Astrocyte (in vitro differentiated cells and primary cell): ENCODE results near the gene RYR2. TPM values are rescaled to one million over a fixed set of nuclear protein-coding genes. Genes with fewer than 3 reads are reported as not detected.
"Not testable (repeated sequence)": the region's sequence is repeated elsewhere in the genome, so short reads cannot be mapped to it uniquely, and the experiment has no call there.

ENCODE experiments used
- DNase-seq: peaks from one replicate; pipeline ENCODE4 v3.0.0-alpha.2; 2010; ENCODE audit warnings: low read depth
- FAIRE-seq: peaks from 2 replicates; lab custom pipeline; 2011; peaks lifted over from hg19 to GRCh38; lab: Jason Lieb, UNC
- H2AFZ ChIP-seq: 2 replicates; pipeline ENCODE4 v1.6.0; 2012; ENCODE audit warnings: low read depth, low read length, inconsistent platforms
- H3K27ac ChIP-seq: 2 replicates; pipeline ENCODE4 v1.5.1; 2011; ENCODE audit warnings: low read depth, low read length, inconsistent platforms
- H3K27me3 ChIP-seq: 2 replicates; pipeline ENCODE4 v1.6.0; 2011; ENCODE audit warnings: low read length, inconsistent platforms; ENCODE audit not compliant: insufficient read depth
- H3K36me3 ChIP-seq: 2 replicates; pipeline ENCODE4 v1.5.1; 2011; ENCODE audit warnings: low read length, inconsistent platforms; ENCODE audit not compliant: insufficient read depth
- H3K4me1 ChIP-seq: 2 replicates; pipeline ENCODE4 v1.5.1; 2011; ENCODE audit warnings: low read length, inconsistent platforms; ENCODE audit not compliant: insufficient read depth
- H3K4me2 ChIP-seq: 2 replicates; pipeline ENCODE4 v1.6.0; 2012; ENCODE audit warnings: low read length, inconsistent platforms
- H3K4me3 ChIP-seq: 2 replicates; pipeline ENCODE4 v1.5.1; 2011; ENCODE audit warnings: low read depth, mild to moderate bottlenecking, low read length, inconsistent platforms; ENCODE audit not compliant: insufficient read depth
- H3K79me2 ChIP-seq: 2 replicates; pipeline ENCODE4 v1.6.0; 2012; ENCODE audit warnings: mild to moderate bottlenecking, low read length, inconsistent platforms; ENCODE audit not compliant: insufficient read depth
- H3K9ac ChIP-seq: 2 replicates; pipeline ENCODE4 v1.6.0; 2012; ENCODE audit warnings: mild to moderate bottlenecking, low read length, inconsistent platforms
- H3K9me3 ChIP-seq: 2 replicates; pipeline ENCODE4 v1.5.1; 2012; ENCODE audit warnings: low read depth, mild to moderate bottlenecking, low read length, inconsistent platforms; ENCODE audit not compliant: insufficient read depth
- H4K20me1 ChIP-seq: 2 replicates; pipeline ENCODE4 v1.6.0; 2012; ENCODE audit warnings: low read length, inconsistent platforms; ENCODE audit not compliant: insufficient read depth
- H3K27ac Mint-ChIP-seq: one replicate; pipeline ENCODE4 v1.8.0; 2021; ENCODE audit warnings: mild to moderate bottlenecking, mixed read lengths; ENCODE audit not compliant: unreplicated experiment
- H3K27me3 Mint-ChIP-seq: one replicate; pipeline ENCODE4 v1.8.0; 2021; ENCODE audit warnings: low read depth, mixed read lengths; ENCODE audit not compliant: unreplicated experiment
- H3K36me3 Mint-ChIP-seq: one replicate; pipeline ENCODE4 v1.8.0; 2021; ENCODE audit warnings: low read depth, mixed read lengths; ENCODE audit not compliant: unreplicated experiment
- H3K4me1 Mint-ChIP-seq: one replicate; pipeline ENCODE4 v1.8.0; 2021; ENCODE audit warnings: low read depth, mixed read lengths; ENCODE audit not compliant: unreplicated experiment
- H3K4me3 Mint-ChIP-seq: one replicate; pipeline ENCODE4 v1.8.0; 2021; ENCODE audit warnings: mild to moderate bottlenecking, moderate library complexity, mixed read lengths; ENCODE audit not compliant: unreplicated experiment
- H3K9me3 Mint-ChIP-seq: one replicate; pipeline ENCODE4 v1.8.0; 2021; ENCODE audit warnings: mild to moderate bottlenecking, mixed read lengths; ENCODE audit not compliant: unreplicated experiment
- CTCF ChIP-seq: IDR thresholded peaks from 2 replicates; pipeline ENCODE4 v1.5.1; 2011; ENCODE audit warnings: low read depth, mild to moderate bottlenecking, inconsistent platforms, low read length, moderate library complexity; ENCODE audit not compliant: insufficient read depth
- EZH2 ChIP-seq: IDR thresholded peaks from 2 replicates; pipeline ENCODE4 v1.6.1; 2012; ENCODE audit warnings: mild to moderate bottlenecking, low read length, inconsistent platforms; ENCODE audit not compliant: insufficient read depth
- total RNA-seq: library from RNA; stranded (reverse); gene quantifications from 2 replicates; pipeline ENCODE4 v1.2.1, GENCODE V29; 2021

The RYR2 gene
- total RNA-seq, 1 donor from 2014 or later = 0.30 TPM

- FAIRE-seq (no peak), DNase-seq (no peak)
- H3K36me3 ChIP-seq = no peaks in the 10 kb centered on the region
- no peaks in the 10 kb centered on the region for H3K27me3 ChIP-seq
- H3K4me3 ChIP-seq = no peak overlapping the region
- no peak overlapping the region for H3K27ac Mint-ChIP-seq
- no peak overlapping the region for H3K4me3 Mint-ChIP-seq
- H3K4me2 ChIP-seq = no peak overlapping the region
- H3K36me3 Mint-ChIP-seq = no peaks in the 10 kb centered on the region
- no peak overlapping the region for H3K9ac ChIP-seq
- H3K9me3 Mint-ChIP-seq = peaks cover 2% of the 10 kb centered on the region
- H3K9me3 ChIP-seq = no peaks in the 10 kb centered on the region
- no peaks in the 10 kb centered on the region for H3K4me1 ChIP-seq
- no peaks in the 10 kb centered on the region for H3K27me3 Mint-ChIP-seq
- H3K27ac ChIP-seq = no peak overlapping the region
- no peaks in the 10 kb centered on the region for H4K20me1 ChIP-seq
- TF ChIP-seq EZH2 (no peak), CTCF (peak; percentile 40)
- H3K4me1 Mint-ChIP-seq = peaks cover 24% of the 10 kb centered on the region
- no peak overlapping the region for H2AFZ ChIP-seq
- H3K79me2 ChIP-seq = no peaks in the 10 kb centered on the region
Measured at GRCh38 chr1:237814319-237814924, 772.4 kb downstream of the RYR2 start.

- DNase-seq (peak; percentile 64), FAIRE-seq (no peak)
- no peaks in the 10 kb centered on the region for H3K9me3 ChIP-seq
- no peak overlapping the region for H2AFZ ChIP-seq
- H3K4me1 Mint-ChIP-seq = peaks cover 24% of the 10 kb centered on the region
- TF ChIP-seq EZH2 = no peak
- TF ChIP-seq CTCF = no peak
- H3K4me3 Mint-ChIP-seq = no peak overlapping the region
- H3K27ac Mint-ChIP-seq = no peak overlapping the region
- peaks cover 4% of the 10 kb centered on the region for H3K9me3 Mint-ChIP-seq
- no peaks in the 10 kb centered on the region for H4K20me1 ChIP-seq
- no peaks in the 10 kb centered on the region for H3K36me3 ChIP-seq
- no peaks in the 10 kb centered on the region for H3K79me2 ChIP-seq
- no peaks in the 10 kb centered on the region for H3K27me3 Mint-ChIP-seq
- no peak overlapping the region for H3K4me3 ChIP-seq
- H3K4me1 ChIP-seq = no peaks in the 10 kb centered on the region
- H3K27ac ChIP-seq = no peak overlapping the region
- H3K9ac ChIP-seq = no peak overlapping the region
- no peak overlapping the region for H3K4me2 ChIP-seq
- H3K36me3 Mint-ChIP-seq = no peaks in the 10 kb centered on the region
- H3K27me3 ChIP-seq = no peaks in the 10 kb centered on the region
Measured at GRCh38 chr1:237817277-237817676, 775.3 kb downstream of the RYR2 start.

GRCh38 chr1:237820634-237821033 is 778.6 kb downstream of the RYR2 start:
- H3K4me1 ChIP-seq, H3K36me3 ChIP-seq, FAIRE-seq, H2AFZ ChIP-seq, H3K9me3 ChIP-seq, H3K36me3 Mint-ChIP-seq, H3K27me3 Mint-ChIP-seq, H3K4me3 ChIP-seq, H3K9me3 Mint-ChIP-seq, H3K27ac ChIP-seq, H3K79me2 ChIP-seq, H4K20me1 ChIP-seq, DNase-seq, H3K27me3 ChIP-seq, H3K4me3 Mint-ChIP-seq, H3K4me2 ChIP-seq, H3K27ac Mint-ChIP-seq, H3K9ac ChIP-seq: not testable (repeated sequence)
- H3K4me1 Mint-ChIP-seq = peaks cover 13% of the 10 kb centered on the region
